Tibial nerve (tissue), 4 donors: Measurements from ENCODE around the gene POLR3GL.

Experiments used
- EP300 ChIP-seq, 2 donors: sonication (generic); formaldehyde crosslinking; IDR thresholded peaks; one replicate each; pipeline ENCODE4 v1.6.1; 2017; ENCODE audit warnings: antibody characterized with exemption in 2 of 2, mild to moderate bottlenecking in 1 of 2
- POLR2A ChIP-seq, 2 donors: fragments of 450-650 bp; IDR thresholded peaks; one replicate each; pipeline ENCODE4 v1.6.1; 2017; ENCODE audit warnings: antibody characterized with exemption in 2 of 2, mild to moderate bottlenecking in 2 of 2, moderate library complexity in 2 of 2
- TF ChIP-seq, protein P1 (sequence below), 5 experiments: fragments of 200-600 bp in 3 of 5; fragments of 450-650 bp in 2 of 5; sonication (generic) in 3 of 5; IDR thresholded peaks; one replicate each; pipeline ENCODE4 v1.5.1; 2016 to 2019; ENCODE audit warnings: antibody characterized with exemption in 5 of 5, mild to moderate bottlenecking in 3 of 5, moderate library complexity in 2 of 5

DNA sequence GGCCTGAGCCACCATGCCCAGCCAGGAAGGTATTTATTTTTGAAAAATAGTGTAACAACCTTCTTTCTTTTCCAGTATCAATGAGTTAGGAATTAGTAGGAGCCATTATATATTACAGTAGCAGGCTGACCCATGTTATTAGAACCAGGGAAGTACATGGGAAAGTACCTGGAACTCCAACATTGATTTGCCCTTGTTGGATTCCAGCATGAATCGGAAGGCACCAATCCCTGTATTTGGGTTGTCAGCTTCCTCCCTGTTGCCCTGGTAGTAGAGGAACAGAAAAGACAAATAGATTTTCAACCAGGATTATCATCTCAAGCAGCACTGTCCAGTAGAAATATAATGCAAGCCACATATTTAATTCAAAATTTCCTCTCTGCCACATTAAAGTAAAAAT lies 27.1 kb upstream of the POLR3GL start:
- TF ChIP-seq POLR2A (IDR thresholded peaks at IDR 0.05) (no peak), EP300 (IDR thresholded peaks at IDR 0.05) (no peak)
- TF ChIP-seq, protein P1, sequence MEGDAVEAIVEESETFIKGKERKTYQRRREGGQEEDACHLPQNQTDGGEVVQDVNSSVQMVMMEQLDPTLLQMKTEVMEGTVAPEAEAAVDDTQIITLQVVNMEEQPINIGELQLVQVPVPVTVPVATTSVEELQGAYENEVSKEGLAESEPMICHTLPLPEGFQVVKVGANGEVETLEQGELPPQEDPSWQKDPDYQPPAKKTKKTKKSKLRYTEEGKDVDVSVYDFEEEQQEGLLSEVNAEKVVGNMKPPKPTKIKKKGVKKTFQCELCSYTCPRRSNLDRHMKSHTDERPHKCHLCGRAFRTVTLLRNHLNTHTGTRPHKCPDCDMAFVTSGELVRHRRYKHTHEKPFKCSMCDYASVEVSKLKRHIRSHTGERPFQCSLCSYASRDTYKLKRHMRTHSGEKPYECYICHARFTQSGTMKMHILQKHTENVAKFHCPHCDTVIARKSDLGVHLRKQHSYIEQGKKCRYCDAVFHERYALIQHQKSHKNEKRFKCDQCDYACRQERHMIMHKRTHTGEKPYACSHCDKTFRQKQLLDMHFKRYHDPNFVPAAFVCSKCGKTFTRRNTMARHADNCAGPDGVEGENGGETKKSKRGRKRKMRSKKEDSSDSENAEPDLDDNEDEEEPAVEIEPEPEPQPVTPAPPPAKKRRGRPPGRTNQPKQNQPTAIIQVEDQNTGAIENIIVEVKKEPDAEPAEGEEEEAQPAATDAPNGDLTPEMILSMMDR (IDR thresholded peaks at IDR 0.05), result no peak
